ENCODE measurements around the gene HBZ.
A peak's percentile ranks its signal among the peaks of the same experiment; 100 is the strongest.

HBZ gene

DNA sequence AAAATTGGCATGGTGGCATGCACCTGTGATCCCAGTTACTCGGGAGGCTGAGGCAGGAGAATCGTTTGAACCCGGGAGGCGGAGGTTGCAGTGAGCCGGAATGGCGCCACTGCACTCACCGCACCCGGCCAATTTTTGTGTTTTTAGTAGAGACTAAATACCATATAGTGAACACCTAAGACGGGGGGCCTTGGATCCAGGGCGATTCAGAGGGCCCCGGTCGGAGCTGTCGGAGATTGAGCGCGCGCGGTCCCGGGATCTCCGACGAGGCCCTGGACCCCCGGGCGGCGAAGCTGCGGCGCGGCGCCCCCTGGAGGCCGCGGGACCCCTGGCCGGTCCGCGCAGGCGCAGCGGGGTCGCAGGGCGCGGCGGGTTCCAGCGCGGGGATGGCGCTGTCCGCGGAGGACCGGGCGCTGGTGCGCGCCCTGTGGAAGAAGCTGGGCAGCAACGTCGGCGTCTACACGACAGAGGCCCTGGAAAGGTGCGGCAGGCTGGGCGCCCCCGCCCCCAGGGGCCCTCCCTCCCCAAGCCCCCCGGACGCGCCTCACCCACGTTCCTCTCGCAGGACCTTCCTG, 27.7 kb downstream of the HBZ start, which contains the start of gene HBQ1:
Gene HBQ1 (plus strand): TSS at position 359 of the 575 bp plus-strand sequence. CDS start 28 bp downstream, at position 387.
- peak within 1 kb of the TSS; percentile 33 for H3K4me3 ChIP-seq (ENCODE audit: low read length)
- TF ChIP-seq, protein P1, sequence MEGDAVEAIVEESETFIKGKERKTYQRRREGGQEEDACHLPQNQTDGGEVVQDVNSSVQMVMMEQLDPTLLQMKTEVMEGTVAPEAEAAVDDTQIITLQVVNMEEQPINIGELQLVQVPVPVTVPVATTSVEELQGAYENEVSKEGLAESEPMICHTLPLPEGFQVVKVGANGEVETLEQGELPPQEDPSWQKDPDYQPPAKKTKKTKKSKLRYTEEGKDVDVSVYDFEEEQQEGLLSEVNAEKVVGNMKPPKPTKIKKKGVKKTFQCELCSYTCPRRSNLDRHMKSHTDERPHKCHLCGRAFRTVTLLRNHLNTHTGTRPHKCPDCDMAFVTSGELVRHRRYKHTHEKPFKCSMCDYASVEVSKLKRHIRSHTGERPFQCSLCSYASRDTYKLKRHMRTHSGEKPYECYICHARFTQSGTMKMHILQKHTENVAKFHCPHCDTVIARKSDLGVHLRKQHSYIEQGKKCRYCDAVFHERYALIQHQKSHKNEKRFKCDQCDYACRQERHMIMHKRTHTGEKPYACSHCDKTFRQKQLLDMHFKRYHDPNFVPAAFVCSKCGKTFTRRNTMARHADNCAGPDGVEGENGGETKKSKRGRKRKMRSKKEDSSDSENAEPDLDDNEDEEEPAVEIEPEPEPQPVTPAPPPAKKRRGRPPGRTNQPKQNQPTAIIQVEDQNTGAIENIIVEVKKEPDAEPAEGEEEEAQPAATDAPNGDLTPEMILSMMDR (conservative IDR thresholded peaks at IDR 0.05; ENCODE audit: low read depth, low read length) = peak; percentile 38
- DNase-seq (ENCODE audit: low read depth) = no peak

DNA sequence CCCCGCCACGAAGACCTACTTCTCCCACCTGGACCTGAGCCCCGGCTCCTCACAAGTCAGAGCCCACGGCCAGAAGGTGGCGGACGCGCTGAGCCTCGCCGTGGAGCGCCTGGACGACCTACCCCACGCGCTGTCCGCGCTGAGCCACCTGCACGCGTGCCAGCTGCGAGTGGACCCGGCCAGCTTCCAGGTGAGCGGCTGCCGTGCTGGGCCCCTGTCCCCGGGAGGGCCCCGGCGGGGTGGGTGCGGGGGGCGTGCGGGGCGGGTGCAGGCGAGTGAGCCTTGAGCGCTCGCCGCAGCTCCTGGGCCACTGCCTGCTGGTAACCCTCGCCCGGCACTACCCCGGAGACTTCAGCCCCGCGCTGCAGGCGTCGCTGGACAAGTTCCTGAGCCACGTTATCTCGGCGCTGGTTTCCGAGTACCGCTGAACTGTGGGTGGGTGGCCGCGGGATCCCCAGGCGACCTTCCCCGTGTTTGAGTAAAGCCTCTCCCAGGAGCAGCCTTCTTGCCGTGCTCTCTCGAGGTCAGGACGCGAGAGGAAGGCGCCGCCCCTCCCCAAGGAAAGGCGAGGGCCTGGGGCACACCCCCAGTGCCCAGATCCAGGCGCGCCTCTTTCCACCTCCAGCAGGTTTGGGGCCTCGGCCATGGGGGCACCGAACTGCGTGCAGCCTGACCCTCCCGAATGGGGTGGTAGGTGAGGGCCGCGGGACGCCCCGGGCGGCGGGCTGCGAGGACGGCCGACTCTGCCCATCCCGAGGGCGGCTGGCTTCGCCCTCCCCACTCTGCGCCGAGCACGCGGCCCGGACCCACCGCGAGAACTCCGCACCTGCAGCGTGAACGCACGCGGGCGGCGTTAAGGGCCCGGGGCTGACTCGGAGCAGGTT, 28.5 kb downstream of the HBZ start:
- TF ChIP-seq, protein P1 (conservative IDR thresholded peaks at IDR 0.05; ENCODE audit: low read depth, low read length) = no peak
- DNase-seq (ENCODE audit: low read depth) = no peak
- H3K4me3 ChIP-seq (ENCODE audit: low read length) = peak overlapping the region; percentile 33

DNA sequence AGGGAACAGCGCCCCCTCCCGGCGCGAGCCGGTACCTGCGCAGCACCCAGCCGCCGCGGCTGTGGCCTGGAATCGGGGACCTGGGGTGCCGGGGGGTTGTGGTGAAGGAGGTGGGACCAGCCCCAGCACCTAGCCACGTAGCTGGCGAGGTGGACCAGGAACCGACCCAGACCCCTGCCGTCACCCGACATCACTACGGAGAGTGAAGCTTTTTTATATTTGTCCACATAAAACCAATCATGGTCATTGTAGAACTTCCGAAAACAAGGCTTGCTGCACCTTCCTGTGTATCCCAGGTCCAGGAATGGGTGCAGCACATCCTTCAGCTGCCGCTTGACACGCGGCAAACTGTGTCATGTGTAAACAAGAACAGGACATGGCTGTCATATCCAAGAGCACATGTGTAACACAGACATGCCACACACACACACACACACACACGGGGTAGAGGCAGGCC, 29.1 kb downstream of the HBZ start:
- TF ChIP-seq, protein P1 (conservative IDR thresholded peaks at IDR 0.05; ENCODE audit: low read depth, low read length) = peak; percentile 84
- no peak overlapping the region for H3K4me3 ChIP-seq (ENCODE audit: low read length)
- no peak for DNase-seq (ENCODE audit: low read depth)

DNA sequence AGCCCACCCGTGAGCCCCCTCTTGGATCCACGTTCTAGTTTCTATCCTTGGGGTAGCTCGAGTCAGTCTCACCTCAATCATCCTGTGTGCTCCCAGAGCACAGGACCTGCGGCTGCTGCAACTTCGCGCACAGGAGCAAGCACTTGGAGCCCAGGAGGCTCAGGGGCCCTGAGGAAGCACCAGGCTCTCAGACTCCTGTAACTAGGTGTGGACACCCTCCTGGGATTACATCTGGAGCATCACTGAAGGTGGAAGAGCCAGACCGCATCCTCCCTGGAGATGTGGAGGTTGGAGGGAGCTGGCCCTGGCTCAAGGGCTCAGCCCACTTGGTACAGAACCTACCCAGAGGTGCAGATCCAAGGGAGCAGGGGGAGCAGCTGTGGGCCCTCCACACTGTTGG, 30.6 kb downstream of the HBZ start:
- no peak for DNase-seq (ENCODE audit: low read depth)

DNA sequence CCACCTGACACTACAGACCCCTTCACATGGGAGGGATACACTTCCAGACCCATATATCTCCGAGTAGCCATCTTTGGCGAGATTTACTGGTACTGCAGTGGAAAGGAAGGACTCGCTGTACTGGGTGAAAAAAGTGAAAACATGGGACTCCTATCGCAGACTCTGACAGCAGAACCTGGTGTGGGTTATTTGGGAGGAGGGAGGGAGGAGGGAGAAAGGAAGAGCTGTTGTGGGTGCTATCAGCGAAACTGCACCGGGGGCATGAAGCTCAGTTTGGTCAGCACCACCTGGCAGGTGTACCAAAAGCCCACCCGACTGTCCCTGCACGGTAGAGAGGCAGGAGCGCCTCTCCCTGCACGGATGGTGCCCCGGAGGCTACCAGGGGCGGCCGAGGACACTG, 32.8 kb downstream of the HBZ start:
- no peak for DNase-seq (ENCODE audit: low read depth)
- H3K4me3 ChIP-seq (ENCODE audit: low read length) = no peak overlapping the region
- TF ChIP-seq, protein P1 (conservative IDR thresholded peaks at IDR 0.05; ENCODE audit: low read depth, low read length) = no peak

More for the DNA sequence above, 30.6 kb downstream of the HBZ start:
- TF ChIP-seq, protein P1 (conservative IDR thresholded peaks at IDR 0.05; ENCODE audit: low read depth, low read length) = no peak
- no peak overlapping the region for H3K4me3 ChIP-seq (ENCODE audit: low read length)

DNA sequence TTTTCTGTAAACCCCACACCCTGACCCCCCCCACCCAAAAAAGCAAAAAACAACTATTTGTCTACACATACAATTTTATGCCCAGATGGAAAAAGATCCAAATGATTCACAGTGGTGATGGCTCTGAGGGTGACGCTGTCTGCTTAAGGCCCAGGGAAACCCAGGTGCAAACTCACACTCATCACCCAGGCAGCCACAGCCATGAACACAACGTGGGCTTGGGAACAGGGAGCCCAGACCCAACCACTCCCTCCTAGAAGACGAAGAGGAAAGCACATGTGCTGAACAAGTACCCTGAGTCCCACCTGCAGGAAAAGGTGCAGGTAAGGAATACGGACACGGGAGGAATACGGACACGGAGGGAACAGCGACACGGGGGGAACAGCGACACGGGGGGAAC, 33.2 kb downstream of the HBZ start:
- H3K4me3 ChIP-seq (ENCODE audit: low read length) = no peak overlapping the region

More for the DNA sequence above, 33.2 kb downstream of the HBZ start:
- TF ChIP-seq, protein P1 (conservative IDR thresholded peaks at IDR 0.05; ENCODE audit: low read depth, low read length) = no peak
- DNase-seq (ENCODE audit: low read depth) = no peak
